GM13977 (cell line): Measurements from ENCODE around the gene FOXE1.

Experiments
- DNase-seq: peaks from one replicate; pipeline ENCODE4 v3.0.0; 2012; ENCODE audit warnings: low spot score
- in situ Hi-C: fragments of 300-500 bp; cut with MboI; formaldehyde crosslinking; loops from one replicate; pipeline ENCODE4 v1.12.0; 2022; ENCODE audit warnings: low sequenced_read_pairs, low pct_unique_long_range_greater_than_20kb, mixed read lengths, inconsistent platforms; ENCODE audit not compliant: unreplicated experiment
- TF ChIP-seq, protein P1 (sequence below): IDR thresholded peaks from 2 replicates; pipeline ENCODE4 v1.5.1; 2012; ENCODE audit warnings: mild to moderate bottlenecking, control low read depth; ENCODE audit not compliant: insufficient read depth; ENCODE audit errors: extremely low read depth, missing control alignments

The FOXE1 gene

GRCh38 chr9:97853056-97853843, at the start of gene FOXE1:
Gene FOXE1, plus strand, starts transcription at chr9:97853226. Its CDS starts 689 bp downstream, at chr9:97853915.
- no peak for DNase-seq
- TF ChIP-seq, protein P1, sequence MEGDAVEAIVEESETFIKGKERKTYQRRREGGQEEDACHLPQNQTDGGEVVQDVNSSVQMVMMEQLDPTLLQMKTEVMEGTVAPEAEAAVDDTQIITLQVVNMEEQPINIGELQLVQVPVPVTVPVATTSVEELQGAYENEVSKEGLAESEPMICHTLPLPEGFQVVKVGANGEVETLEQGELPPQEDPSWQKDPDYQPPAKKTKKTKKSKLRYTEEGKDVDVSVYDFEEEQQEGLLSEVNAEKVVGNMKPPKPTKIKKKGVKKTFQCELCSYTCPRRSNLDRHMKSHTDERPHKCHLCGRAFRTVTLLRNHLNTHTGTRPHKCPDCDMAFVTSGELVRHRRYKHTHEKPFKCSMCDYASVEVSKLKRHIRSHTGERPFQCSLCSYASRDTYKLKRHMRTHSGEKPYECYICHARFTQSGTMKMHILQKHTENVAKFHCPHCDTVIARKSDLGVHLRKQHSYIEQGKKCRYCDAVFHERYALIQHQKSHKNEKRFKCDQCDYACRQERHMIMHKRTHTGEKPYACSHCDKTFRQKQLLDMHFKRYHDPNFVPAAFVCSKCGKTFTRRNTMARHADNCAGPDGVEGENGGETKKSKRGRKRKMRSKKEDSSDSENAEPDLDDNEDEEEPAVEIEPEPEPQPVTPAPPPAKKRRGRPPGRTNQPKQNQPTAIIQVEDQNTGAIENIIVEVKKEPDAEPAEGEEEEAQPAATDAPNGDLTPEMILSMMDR: no peak
- in situ Hi-C loops: no loop called here

DNA sequence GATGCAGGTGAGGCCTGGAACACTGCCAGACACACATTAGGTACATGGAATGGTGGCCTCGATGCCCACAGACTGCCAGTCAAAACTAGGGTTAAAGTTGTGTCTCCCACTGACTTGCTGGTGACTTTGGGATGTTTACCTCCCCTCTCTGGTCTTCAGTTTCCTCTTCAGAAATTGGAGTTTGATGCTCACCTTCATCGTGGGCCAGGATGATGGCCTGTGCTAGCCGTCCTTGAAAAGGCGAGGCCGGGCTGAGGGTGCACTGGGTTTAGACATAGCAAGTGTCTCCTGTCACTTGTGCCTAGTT, 49.0 kb upstream of the FOXE1 start:
- TF ChIP-seq, protein P1: no peak
- in situ Hi-C loops: no loop called here
- DNase-seq: no peak

GRCh38 chr9:97806721-97807120, 46.3 kb upstream of the FOXE1 start:
- in situ Hi-C loops: no loop called here
- no peak for DNase-seq
- TF ChIP-seq, protein P1: no peak

- TF ChIP-seq, protein P1: no peak
- no peak for DNase-seq
- in situ Hi-C loops: no loop called here
These were observed 45.3 kb upstream of the FOXE1 start for GRCh38 chr9:97807681-97808080.

DNA sequence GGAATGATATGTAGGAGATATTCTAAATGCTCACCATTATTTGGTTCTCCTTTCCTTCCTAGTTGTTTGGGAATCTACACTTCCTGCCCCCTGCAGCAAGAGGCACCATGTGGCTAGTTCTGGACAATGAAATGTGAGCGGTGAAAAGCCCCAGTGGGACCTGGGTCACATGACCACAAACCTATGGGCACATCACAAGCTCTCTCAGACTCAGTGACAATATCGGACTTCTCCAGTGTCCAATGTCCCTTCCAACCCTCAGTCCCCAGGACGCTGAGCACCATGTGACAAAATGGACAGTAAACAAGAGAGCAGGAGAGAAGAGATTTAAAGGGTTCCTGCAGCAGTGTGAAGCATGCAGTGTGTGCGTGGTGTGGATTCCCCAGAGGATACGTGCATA, 44.6 kb upstream of the FOXE1 start:
- TF ChIP-seq, protein P1: no peak
- DNase-seq: no peak
- in situ Hi-C loops: no loop called here

DNA sequence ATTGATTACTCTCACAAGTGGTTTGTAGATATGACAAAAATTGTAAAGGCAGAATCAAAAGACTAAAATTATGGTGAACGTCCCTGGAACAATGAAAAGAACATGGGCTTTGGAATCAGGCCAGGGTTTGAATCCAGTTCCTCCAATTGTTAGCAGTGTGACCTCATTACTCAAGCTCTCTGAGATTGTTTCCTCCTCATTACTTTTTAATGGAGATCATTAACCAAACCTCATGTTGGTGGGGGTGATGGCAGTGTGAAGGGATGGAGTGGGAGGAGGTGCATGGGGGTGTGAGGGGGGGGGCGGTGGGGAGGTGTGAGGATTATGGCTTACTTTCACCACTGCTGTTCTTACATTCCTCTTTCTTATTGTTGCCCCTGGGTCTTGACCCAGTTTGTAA, 44.1 kb upstream of the FOXE1 start:
- in situ Hi-C loops: no loop called here
- TF ChIP-seq, protein P1: no peak
- no peak for DNase-seq
